Activated T-cell treated with anti-CD3 and anti-CD28 coated beads for 24 hours (primary cell): ENCODE data around the gene SLC25A12.
"Not testable (repeated sequence)": the region's sequence is repeated elsewhere in the genome, so short reads cannot be mapped to it uniquely, and the experiment has no call there.

Experiments used
- DNase-seq: peaks from one replicate; pipeline ENCODE4 v3.0.0-alpha.2; 2020; ENCODE audit warnings: low read depth

SLC25A12 gene, protein sequence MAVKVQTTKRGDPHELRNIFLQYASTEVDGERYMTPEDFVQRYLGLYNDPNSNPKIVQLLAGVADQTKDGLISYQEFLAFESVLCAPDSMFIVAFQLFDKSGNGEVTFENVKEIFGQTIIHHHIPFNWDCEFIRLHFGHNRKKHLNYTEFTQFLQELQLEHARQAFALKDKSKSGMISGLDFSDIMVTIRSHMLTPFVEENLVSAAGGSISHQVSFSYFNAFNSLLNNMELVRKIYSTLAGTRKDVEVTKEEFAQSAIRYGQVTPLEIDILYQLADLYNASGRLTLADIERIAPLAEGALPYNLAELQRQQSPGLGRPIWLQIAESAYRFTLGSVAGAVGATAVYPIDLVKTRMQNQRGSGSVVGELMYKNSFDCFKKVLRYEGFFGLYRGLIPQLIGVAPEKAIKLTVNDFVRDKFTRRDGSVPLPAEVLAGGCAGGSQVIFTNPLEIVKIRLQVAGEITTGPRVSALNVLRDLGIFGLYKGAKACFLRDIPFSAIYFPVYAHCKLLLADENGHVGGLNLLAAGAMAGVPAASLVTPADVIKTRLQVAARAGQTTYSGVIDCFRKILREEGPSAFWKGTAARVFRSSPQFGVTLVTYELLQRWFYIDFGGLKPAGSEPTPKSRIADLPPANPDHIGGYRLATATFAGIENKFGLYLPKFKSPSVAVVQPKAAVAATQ

DNA sequence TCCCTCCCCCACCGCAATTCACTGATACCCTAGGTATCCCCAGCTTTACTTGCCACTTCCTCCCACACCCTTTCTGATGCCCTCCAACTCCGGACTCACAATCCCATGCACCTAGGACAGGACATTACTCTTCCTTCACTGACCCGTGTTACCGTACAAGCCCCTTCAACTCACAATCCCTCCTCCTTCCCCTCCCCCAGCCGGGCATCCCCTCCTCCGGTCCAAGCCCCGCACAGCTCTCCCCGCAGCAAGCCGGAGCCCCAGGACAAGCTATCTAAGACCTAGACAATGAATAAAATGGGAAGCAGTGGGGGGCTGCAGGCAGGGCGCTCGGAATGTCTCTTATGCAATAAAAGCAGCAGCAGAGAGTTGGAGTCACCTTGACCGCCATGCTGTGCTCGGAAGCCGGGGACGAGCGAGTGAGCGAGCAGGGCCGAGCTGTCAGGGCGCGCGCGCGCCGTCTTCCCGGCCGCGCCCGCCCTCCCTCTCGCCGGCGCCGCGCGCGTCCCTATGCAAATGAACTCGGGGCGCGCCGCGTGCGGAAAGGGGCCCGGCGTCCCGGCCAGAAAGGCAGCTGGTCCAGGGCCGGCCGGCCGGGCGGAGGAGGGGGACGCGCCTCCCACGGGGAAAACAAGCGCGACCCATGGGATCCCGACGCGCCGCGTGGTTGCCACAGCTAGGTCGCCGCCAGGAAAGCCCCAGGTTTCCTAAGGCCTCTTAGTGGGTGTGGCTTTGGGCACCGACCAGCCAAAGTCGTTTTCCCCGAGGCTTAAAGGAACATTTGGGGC lies at the start of gene SLC25A12:
Gene SLC25A12 (minus strand): TSS at position 421 of the 788 bp plus-strand sequence. CDS start 30 bp downstream, at position 391.
- DNase-seq: peak; percentile 67

DNA sequence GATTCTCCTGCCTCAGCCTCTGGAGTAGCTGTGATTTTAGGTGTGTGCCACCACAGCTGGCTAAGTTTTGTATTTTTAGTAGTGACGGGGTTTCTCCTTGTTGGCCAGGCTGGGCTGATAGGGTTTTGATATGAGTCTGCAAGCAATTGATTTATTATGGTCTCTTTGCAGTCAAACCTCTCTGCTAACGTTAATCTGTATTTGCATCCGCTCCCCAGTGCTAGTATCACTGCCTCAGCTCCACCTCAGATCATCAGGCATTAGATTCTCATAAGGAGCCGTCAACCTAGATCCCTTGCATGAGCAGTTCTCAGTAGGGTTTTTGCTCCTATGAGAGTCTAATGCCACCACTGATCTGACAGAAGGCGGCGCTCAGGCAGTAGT lies 47.3 kb upstream of the SLC25A12 start:
- DNase-seq: no peak

DNA sequence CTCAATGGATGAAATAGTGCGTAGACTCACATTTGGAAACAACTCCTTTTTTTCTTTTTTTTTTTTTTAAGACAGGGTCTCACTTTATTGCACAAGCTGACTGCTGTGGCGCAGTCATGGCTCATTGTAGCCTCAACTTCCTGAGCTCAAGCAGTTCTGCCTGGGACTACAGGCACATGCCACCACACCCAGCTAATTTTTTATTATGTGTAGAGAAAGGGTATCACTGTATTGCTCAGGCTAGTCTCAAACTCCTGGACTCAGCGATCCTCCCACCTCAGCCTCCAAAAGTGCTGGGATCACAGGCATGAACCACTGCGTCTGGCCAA lies 45.7 kb upstream of the SLC25A12 start:
- no peak for DNase-seq

DNA sequence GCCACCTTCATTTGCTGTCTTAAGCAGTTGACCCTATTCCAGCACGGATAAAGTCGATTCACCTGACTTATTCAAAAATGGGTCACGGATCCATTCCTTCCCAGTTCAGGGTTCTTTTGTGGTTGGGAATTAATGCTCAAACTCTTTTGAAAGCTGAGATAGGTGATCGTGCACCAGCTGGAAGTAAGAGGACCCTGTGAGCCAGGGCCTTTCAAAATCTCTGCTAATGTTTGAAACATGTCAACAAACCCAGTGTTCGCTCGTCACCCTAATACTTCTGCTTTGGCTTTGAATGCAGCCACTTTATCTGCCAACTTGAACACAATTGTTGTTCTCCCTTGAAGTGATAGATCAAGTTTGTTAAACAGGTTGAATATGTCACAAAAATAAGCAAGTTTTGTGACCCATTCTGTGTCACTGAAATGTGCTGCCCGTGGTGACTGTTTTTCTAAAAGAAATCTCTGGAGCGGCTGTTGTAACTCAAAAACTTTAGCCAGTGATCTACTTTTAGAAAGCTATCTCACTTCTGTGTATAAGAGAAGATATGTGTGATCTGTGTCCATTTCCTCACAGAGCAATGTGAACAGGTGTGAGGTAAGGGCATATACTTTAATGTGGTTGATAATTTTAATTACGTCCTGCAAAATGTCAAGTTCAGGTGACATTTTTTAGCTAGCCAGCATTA lies 45.2 kb upstream of the SLC25A12 start:
- DNase-seq: no peak

DNA sequence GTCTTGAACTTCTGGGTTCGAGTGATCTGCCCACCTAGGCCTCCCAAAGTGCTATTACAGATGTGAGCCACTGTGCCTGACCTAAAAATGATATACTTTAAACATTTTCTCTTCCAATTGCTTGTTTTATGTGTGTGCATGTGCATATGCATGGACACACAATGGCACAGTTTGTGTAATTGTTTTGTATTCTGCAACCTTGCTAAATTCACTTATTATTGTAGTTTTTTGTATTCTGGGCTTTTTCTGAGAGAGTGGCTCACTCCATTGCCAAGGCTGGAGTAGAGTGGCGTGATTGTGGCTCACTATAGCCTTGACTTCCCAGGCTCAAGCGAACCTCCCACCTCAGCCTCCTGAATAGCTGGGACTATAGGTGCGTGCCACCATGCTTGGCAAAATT lies 36.3 kb upstream of the SLC25A12 start:
- no peak for DNase-seq

DNA sequence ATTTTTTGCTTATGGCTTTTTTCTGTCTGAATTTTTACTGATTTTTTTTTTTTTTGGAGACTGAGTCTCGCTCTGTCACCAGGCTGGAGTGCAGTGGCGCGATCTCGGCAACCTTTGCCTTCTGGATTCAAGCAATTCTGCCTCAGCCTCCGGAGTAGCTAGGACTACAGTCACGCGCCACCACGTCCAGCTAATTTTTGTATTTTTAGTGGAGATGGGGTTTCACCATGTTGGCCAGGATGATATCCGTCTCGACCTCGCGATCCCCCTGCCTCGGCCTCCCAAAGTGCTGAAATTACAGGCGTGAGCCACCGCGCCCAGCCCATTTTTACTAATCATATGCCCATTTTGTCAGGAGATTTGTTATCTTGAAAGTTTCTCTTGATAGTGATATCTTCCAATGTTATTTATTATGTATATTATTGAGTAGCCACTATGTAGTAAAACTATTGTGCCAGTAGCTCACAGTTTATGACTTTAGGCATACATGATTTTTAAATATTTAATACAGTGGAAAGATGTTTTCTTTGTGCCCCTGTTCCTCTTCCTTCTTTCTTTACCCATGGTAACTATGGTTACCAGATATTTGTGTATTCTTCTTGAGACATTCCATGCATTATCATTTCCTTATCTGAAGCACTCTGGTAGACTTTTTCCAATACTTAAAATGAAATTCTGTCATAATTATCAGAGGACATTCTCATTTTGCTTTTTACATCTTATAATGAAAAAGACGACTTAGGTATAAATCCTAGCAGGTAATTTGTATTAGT lies 30.3 kb upstream of the SLC25A12 start:
- no peak for DNase-seq

DNA sequence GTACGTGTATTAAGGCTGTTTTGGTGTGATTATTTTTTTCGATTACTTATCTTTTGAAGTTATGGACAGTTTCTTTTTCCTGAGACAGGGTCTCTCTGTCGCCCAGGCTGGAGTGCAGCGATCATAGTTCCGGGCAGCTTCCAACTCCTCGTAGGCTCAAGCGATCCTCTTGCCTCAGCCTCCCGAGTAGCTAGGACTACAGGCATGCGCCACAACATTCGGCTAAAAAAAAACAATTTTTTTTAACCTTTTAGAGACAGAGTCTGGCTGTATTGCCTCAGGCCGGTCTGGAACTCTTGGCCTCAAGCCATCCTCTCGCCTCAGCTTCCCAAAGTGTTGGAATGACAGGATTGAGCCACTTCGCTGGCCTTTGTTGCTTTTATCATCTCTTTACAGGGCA lies 29.2 kb upstream of the SLC25A12 start:
- DNase-seq: no peak

DNA sequence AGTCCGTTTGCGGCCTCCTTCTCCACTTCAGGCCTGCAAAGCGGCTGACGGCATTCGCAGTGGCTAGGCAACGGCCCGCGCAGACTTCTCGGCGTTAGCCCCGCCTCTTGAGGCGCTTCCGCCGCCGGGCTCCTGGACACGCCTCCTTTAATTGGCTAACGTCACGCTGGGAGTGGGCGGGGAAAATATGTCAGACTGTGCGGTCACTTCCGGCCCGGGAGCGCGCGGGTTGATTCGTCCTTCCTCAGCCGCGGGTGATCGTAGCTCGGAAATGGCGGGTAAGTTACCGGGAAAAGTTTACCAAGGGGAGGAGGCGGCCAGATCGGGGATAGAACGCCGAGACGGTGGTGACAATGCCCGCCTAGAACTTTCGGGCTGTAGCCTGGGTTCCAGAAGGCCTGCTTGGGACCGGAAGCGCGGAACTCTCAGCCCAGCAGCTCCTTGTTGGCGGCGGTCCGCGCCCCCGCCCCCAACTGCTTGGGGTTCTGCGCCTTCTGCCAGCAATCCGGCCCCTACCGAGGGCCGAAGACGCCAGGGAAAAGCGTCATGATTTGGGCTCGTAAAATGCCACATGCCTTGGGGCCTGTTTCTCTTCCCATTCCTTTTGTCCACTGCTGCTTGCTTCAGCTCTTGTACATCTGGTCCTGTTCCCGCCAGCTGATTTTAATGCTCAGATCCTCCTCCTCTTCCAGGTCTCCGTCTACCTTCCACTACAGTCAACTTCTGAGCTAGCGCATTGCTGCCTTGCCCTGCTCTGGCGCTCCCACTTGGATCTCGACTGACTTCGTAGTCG lies 28.4 kb upstream of the SLC25A12 start, which contains the start of gene HAT1:
Gene HAT1 (plus strand): TSS at position 232 of the 793 bp plus-strand sequence. CDS start 40 bp downstream, at position 272.
- DNase-seq: peak; percentile 97

DNA sequence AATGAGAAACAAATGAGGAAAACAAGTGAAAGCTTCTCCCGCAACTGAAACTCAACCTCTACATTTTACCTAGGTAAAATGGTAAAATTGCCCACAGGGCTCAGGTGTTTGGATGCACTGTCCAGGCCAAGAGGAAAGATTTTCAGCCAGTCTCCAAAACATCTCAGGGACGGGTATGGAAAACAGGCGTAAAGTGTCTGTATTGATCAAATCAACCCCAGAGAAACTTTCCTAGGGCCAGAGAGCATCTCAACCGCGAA lies 27.9 kb upstream of the SLC25A12 start:
- no peak for DNase-seq

DNA sequence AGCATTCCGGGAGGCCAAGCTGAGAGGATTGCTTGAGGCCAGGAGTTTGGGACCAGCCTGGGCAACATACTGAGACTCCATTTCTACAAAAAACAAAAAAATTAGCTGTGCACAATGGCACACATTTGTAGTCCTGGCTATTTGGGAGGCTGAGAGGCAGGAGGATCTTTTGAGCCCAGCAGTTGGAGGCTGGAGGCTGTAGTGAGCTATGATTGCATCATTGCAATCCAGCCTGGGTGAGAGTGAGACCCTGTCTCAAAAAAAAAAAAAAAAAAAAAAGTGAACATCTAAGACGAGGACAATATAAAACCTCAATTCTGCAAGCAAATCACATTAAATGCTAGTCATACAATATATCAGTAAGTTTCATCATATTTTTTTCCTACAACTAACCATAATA lies 25.4 kb upstream of the SLC25A12 start:
- DNase-seq: no peak

DNA sequence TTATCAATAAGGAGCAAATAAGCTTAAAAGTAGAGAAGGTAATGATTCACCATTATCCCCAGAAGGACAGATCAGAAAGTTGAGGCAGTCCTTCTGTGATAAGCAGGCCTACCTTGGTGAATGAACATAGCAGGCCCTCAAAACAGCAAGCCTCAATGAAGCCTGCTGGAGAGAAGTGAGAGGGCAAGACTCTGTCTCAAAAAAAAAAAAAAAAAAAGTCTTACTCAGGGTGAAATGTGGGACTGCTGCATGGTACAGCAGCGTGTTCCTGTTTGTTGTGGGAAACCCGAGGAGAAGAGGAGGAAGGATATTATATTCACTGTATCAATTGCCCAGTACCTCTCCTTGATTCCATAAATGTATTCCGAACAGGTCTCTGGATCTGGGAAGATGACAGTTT lies 19.5 kb upstream of the SLC25A12 start:
- no peak for DNase-seq

DNA sequence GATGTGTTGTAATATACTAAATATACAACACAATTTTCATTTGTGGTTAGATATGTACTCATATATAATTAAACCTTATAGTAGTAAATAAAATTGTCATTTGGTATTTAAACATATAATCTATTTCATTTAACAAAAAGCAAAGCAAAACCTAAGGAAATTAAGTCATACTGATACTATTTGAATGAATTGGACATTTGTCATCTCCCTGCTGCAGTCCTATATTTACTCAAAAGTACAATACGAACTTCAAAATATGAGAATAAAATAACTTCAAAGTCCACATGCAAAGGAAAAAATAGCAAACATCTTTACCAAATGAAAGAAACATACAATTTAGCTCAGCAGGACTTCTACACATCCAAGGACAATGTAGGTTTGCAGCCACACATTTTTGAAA lies 16.4 kb upstream of the SLC25A12 start:
- no peak for DNase-seq

DNA sequence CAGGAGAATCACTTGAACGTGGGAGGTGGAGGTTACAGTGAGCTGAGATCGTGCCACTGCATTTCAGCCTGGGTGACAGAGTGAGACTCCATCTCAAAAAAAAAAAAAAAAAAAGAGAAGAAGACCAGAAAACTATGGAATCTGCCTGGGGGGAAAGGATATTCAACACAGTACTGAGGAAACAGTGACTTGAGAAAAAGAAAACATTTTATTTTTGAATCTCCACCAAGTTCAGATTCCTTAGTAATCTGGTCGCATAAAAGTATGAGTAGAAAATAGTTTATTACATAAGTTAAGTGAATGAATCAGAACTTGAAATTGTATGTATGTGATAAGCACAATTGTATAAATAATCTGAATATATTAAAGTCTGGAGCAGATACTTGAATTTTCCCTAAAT lies 15.2 kb upstream of the SLC25A12 start:
- DNase-seq: no peak

DNA sequence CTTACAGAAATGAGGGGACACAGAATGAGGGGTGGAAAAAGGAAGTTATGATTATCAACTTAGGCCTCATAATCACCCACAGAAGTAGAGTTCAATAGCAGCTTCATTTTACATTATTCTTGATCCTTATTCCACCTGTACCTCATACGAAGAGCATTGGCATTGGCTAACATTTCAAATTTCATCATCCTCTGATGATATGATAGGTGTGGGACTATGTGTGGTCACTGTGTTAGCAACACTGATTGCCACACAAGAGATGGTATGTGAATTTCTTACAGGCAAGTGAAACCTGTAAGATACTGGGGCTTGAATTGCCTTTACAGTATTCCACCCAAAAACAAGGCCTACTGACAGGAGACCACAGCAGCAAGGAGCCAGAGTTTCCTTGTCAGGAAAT lies 14.2 kb upstream of the SLC25A12 start:
- no peak for DNase-seq

DNA sequence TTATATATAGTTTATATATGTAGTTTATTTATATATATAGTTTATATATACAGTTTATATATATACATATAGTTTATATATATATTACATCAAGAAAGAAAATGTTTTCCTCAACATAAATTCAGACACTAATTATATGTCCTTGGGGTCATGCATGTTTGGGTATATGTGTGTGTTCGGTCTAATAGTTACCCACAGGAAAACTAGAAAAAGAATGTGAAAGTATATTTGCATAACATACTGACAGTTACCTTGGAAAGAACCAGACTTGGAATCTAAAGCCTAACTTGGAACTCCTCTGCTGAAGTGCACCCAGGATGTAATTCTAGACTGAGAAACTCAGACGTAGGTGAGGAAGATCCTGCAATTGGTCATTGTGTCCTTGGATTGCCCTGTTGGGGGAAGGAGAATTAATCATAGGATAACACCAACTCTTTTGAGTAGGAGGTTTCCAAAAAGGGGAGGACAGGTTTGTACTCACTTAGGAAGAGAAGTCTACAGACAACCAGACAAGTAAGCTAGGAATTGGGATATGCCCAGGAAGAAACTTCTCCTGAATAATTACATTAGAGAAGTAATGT lies 8.9 kb upstream of the SLC25A12 start:
- DNase-seq: no peak

DNA sequence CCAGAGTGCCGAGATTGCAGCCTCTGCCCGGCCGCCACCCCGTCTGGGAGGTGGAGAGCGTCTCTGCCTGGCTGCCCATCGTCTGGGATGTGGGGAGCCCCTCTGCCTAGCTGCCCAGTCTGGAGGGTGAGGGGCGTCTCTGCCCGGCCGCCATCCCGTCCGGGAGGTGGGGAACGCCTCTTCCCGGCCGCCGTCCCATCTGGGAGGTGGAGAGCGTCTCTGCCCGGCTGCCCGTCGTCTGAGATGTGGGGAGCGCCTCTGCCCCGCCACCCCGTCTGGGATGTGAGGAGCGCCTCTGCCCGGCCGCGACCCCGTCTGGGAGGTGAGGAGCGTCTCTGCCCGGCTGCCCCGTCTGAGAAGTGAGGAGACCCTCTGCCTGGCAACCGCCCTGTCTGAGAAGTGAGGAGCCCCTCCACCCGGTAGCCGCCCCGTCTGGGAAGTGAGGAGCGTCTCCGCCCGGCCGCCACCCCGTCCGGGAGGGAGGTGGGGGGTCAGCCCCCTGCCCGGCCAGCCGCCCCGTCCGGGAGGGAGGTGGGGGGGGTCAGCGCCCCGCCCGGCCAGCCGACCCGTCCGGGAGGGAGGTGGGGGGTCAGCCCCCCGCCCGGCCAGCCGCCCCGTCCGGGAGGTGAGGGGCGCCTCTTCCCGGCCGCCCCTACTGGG lies 5.7 kb upstream of the SLC25A12 start:
- not testable (repeated sequence) for DNase-seq

DNA sequence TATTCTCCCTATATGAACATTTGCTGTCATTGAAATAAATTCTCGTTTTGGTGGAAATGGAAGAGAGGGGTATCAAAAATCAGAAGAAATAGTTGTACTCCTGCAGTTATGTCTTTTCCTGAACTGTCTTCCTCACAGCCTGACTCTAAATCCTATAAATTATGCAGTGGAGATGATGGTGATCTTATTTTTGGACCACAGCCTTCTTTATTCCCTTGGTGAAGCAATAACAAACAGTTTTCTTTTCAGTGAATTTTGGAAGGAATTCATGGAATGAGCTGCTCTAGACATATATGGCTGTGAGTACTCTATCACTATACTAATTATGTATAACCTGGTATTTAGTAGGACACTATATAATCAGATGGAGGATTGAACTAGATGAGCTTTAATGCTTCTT lies 1.7 kb upstream of the SLC25A12 start:
- no peak for DNase-seq

DNA sequence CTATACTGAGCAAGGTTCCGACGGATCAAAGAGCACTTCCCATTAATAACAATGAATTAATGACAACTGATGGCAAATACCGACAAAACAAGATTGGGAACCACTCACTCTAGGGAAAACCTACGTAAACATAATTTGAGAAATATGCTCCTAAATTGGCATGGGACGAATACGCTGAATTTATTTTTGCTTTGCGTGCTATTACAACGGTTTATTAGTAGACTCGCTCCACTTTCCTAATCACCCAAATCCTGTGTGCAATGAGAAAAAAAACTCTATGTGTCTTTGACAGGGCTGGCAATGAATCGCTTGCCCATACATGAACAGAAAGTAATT lies 536 bp upstream of the SLC25A12 start:
- no peak for DNase-seq

DNA sequence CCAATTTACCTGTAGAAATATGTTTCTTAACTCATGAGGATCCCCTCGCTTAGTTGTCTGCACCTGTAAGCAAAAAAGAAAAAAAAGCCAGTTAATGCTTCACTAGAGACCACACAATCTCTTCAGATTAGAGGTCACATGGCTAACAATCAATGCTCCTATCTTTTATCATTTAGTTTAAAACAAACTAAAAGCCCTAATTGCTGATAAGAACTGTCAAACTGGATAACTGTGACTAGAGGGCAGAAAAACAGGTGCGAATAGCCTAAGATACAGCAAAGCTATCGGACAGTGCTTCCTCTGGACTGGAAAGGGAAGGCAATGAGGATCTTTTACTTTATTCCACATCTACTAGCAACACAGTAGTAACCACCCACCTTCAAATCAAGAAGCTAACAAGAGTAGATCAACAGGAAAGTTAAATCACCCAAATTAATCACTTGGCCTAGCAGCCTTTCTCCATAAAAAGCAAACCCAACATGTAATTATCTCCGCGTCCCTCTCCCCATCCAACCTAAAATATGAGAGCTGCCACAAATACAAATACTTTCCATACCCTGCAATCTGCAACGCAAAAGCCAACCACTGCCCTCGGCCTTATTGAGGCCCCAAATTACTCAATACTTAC lies 734 bp downstream of the SLC25A12 start:
- no peak for DNase-seq

DNA sequence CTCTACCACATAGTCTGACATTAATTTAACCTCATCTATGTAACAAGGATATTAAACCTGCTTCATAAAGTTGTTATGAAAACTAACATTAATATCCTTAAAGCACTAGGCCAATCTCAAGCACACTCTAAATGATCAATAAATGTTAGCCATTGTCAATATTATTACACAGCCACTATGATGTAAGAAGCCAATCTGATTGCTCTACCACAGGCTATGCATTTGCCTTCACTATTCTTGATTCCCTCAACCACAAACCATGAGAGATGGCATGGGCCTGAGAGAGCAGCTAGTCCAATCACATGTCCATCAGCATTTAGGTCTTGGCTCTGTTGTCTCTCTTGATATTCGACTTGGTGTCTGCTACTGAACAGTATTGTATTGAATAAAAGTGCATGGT lies 4.2 kb downstream of the SLC25A12 start:
- no peak for DNase-seq
